ENCODE measurements around the gene ZBTB7C.

Gene ZBTB7C

GRCh38 chr18:48030616-48031480 is 378.3 kb downstream of the ZBTB7C start:
- TF ChIP-seq CTCF (IDR thresholded peaks at IDR 0.05): peak; percentile 90

GRCh38 chr18:48029296-48029986 is 379.7 kb downstream of the ZBTB7C start:
- no peak for TF ChIP-seq CTCF (IDR thresholded peaks at IDR 0.05)

GRCh38 chr18:48028696-48029095 is 380.5 kb downstream of the ZBTB7C start:
- no peak for TF ChIP-seq CTCF (IDR thresholded peaks at IDR 0.05)

GRCh38 chr18:48028081-48028480 is 381.1 kb downstream of the ZBTB7C start:
- no peak for TF ChIP-seq CTCF (IDR thresholded peaks at IDR 0.05)

GRCh38 chr18:48027401-48027963 is 381.7 kb downstream of the ZBTB7C start:
- TF ChIP-seq CTCF (IDR thresholded peaks at IDR 0.05): no peak

GRCh38 chr18:48026216-48026615 is 383.0 kb downstream of the ZBTB7C start:
- no peak for TF ChIP-seq CTCF (IDR thresholded peaks at IDR 0.05)

- no peak for TF ChIP-seq CTCF (IDR thresholded peaks at IDR 0.05)
Measured at GRCh38 chr18:48024881-48025660, 384.1 kb downstream of the ZBTB7C start.

Data from LNCAP (cell line).